NCI-H1694 treated with DMSO at 0.1 percent for 48 hours (cell line): Measurements from ENCODE around the gene DLX3.
A peak's percentile ranks its signal among the peaks of the same experiment; 100 is the strongest.

ENCODE experiments used
- DNase-seq: peaks from one replicate; lab custom pipeline; 2025; lab: John Stamatoyannopoulos, UW

Gene DLX3

GRCh38 chr17:50023520-50023919 is 28.5 kb upstream of the DLX3 start:
- DNase-seq = no peak

- DNase-seq = no peak
Measured at GRCh38 chr17:50022463-50023130, 27.6 kb upstream of the DLX3 start.

DNA sequence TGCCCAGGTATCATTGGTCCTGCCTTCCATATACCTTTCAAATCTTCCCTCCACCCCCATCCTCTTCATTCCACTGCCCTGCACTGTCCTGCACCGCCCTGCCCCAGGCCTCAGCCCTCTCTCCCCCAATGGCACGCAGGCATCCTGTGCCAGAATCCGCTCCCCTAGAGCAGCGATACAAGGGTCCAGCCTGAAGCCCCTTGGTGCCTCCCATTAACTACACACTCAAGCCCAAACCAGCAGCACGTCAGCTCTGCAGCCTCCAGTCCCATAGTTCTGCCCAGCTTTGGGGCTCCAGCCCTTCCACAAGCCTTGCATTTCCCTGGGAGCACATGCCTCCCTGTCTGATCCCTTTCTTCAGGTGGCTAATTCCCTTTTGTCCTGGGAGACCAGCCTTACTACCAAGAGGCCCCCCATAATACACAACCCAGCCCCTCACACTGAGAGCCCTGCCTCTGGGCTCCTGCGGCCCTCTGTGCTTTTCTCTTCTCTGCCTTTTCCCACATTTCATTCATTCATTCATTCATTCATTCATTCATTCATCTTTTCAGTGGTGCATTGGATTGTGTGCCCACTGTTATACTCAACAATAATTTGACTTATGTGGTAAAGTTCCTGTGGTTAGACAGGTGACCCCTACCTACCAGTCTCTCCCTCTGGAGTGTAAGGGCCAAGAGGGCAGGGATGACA is 26.8 kb upstream of the DLX3 start:
- no peak for DNase-seq

DNA sequence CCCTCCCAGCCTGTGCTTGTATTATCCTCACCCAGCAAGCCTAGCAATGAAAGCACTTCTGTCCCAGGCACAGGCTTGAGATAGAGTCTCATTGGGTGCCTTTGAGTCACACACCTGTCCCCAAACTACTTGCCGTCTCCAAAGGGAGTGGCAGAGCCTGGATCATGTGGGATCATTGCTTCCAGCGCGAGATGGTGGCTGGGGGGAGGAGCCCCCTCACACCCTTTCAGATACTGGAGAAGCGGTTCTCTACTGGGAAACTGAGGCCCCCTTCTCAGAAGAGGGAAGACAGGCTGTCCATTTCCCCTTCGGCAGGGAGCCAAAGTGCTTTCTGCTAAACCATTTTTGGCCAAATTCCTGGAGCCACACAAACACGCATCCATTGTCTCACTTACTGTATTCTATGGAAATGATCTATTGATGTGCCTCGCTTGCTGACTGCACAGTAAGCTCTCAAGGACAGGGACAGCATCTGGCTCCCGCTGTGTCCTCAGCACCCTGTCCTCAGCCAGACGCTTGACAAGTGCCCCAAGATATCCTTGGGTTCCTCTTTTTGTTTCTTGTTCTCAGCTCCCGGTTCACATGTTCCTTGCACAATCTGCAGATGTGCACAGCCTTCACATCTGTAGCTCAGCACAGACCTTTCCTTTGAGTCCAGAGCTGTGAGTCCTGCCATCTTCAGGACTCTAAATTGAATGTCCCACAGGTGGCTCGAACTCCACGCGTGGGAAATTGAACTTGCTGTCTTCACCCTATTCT is 26.0 kb upstream of the DLX3 start:
- DNase-seq = no peak

DNA sequence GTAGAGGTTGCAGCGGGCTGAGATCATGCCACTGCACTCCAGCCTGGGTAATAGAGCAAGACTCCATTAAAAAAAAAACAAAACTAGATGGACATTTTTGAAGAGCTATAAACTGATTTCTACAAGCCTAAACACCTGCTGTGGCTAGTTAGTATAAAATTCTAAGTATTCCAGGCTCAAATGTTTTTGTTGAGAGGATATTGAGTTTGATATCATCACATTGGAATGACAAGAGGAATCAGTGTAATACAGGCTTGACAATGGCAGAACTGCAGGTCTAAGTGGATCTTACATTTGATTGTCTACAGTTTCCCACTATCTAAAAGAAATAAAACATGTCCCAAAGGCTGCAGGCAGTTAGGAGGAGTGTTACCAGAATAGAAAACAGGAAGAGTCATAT is 23.9 kb upstream of the DLX3 start:
- DNase-seq = no peak

DNA sequence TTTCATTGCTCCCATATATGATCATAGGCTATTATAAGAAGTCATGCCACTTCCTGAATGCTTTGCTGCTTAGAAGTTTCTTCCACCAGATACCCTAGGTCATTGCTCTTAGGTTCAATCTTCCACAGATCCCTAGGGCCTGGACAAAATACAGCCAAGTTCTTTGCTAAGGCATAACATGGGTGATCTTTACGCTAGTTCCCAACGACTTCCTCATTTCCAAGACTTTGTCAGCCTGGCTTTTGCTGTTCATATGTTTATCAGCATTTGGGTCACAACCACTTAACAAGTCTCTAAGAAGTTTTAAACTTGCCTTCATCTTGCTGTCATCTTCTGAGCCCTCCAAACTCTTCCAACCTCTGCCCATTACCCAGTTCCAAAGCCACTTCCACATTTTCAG is 20.1 kb upstream of the DLX3 start:
- no peak for DNase-seq

- DNase-seq = no peak
Measured at GRCh38 chr17:50014471-50015088, 19.6 kb upstream of the DLX3 start.

DNA sequence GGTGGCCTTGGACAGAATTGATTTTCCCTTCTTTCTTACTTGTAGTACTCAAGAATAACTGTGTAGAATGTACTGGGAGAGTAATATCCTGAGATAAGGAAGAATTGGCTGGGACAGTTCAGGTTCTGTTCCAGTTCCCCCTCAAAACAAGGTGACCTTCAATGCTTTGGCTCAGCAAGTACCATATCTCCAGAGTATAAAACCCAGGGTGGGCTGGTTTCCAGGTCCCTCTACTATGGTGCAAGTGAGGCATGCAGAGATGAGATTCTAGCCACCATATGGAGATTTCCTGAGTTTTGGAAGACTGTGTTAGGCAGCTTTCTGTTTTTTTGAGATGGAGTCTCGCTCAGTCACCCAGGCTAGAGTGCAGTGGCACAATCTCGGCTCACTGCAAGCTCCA is 18.1 kb upstream of the DLX3 start:
- DNase-seq = no peak

GRCh38 chr17:50009282-50009681 is 14.3 kb upstream of the DLX3 start:
- no peak for DNase-seq

DNA sequence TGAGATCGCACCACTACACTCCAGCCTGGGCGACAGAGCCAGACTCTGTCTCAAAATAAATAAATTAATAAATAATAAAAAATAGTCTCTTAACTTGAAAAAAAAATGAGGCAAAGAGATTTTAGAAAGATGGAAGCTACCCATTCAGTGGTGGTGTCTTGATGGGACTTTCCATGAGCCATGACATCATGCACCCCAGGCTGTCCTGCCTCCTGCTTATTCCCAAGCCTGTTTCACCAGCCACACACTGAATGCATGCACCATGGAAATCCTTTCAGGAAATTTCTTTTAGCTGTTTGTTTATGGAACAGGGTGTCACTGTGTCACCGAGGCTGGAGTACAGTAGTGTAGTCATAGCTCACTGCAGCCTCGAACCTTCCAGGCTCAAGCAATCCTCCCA is 8.9 kb upstream of the DLX3 start:
- DNase-seq = no peak

- DNase-seq = no peak
Measured at GRCh38 chr17:49998836-49999511, 4.0 kb upstream of the DLX3 start.

DNA sequence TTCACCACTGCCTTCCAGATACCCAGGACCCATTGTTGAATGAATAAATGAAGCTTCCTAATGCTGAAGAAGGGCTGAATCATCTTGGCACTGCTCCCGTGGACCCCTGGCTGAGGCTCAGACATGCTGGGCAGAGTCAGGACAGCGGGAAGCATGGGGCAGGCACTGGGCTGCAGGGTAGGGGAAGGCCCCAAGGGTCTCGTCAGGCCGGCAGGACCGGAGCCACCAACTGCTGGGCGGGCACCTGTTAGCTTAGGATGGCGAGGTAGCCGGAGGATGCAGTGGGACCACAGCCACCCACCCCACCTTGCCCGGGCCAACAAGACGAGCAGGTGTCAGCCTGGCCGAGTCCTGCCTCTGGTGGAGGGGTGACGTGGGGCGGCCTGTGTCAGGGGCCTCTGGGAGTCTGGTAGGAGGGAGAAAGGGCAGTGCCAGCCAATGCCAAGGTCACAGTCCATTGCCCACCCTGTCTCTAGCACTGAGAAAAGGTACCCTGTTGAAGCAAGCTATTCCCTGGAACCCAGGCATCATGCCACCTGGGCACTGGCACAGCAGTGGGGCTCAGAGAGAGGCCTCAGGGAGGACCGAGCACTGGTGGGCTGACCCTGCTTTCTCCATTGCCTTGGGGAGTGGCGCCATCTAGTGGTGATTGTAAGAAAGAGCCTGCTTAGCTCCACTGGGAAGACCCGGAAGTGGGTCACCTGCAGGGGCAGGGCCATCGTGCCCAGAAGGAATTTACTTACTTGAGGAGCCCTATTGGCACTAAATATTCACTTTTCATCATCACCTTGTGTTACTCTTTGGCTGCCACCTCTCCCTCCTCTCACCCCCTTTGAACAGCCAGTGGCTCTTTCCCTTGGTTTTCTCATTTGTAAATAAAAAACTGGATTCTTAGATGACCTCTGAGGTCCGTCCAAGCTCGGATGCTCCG is 3.0 kb upstream of the DLX3 start:
- DNase-seq = peak; percentile 84

- DNase-seq = peak; percentile 39
Measured at GRCh38 chr17:49997301-49997650, 2.3 kb upstream of the DLX3 start.

GRCh38 chr17:49996495-49997300 is 1.7 kb upstream of the DLX3 start:
- peak; percentile 42 for DNase-seq

- DNase-seq = no peak
Measured at GRCh38 chr17:49996121-49996494, 1.1 kb upstream of the DLX3 start.

DNA sequence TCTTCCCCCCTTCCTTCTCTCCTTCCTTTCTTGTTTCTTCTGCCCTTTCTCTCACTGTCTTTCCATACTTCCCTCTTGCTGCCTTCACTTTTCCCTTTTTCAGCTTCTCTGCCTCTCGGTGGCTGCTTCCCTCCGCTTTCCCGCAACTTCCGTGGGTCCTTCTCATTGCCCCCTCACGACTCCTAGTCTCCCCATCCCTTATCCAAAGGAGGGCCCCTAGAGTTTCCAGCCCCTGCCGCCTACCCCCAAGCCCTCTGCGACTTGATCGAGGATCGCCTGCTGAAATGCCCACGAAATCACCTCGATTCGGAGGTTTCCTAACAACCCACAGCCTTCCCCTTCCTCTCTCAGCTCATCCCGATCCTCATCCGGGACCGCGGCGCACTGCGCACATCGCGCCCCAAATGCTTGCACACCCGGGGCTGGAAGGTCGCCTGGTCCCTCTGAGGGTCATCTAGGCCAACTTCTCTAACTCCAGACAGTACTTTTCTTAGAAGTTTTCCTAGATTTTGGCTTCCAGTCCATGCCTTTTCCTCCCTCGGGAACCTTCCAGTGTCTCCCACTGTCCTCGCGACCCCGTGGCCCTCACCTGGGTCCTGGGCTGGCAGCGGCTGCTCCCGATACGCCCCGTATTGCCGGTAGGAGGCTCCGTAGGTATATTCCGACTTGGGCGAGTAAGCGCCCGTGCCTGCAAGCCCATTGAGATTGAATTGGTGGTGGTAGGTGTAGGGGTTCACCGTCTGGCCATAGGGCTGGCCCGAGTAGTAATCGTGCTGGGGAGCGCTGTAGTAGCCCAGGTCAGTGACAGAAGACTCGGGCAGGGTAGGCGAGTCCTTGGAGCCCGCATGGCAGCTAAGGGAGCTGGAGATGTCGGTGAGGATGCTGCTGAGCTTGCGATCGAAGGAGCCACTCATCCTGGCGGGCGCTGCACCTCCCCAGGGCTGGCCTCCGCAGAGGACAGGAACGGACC is 654 bp downstream of the DLX3 start:
- no peak for DNase-seq

GRCh38 chr17:49993423-49994060 is 1.5 kb downstream of the DLX3 start:
- DNase-seq = no peak

GRCh38 chr17:49992933-49993422 is 2.0 kb downstream of the DLX3 start:
- no peak for DNase-seq
